Heart right ventricle (tissue), 16 donors: Measurements from ENCODE around the gene NCLN. TPM values are rescaled to one million over a fixed set of nuclear protein-coding genes. Genes with fewer than 3 reads are reported as not detected.

Experiments
- ATAC-seq, 8 donors: fragments of 200-7000 bp; cut with Tn5 transposase; one replicate each; pipeline ENCODE4 v1.9.1; 2020; ENCODE audit warnings: mild to moderate bottlenecking in 8 of 8, moderate library complexity in 8 of 8, moderate number of reproducible peaks in 1 of 8
- DNase-seq, 2 donors: peaks; one replicate each; pipeline ENCODE4 v3.0.0-alpha.2; 2020
- H3K27ac ChIP-seq, 10 donors: fragments of 200-600 bp; sonication (generic) in 2 of 10; one replicate each; pipeline versions ENCODE4 v1.5.0 to v1.8.0; 2020 to 2022; ENCODE audit warnings: mild to moderate bottlenecking in 3 of 10
- H3K27me3 ChIP-seq, 7 donors: fragments of 200-600 bp; one replicate each; pipeline ENCODE4 v1.8.0; 2021 to 2022; ENCODE audit warnings: mild to moderate bottlenecking in 2 of 7
- H3K36me3 ChIP-seq, 9 donors: fragments of 200-600 bp; sonication (generic) in 1 of 9; one replicate each; pipeline versions ENCODE4 v1.5.0 to v1.8.0; 2020 to 2022; ENCODE audit warnings: mild to moderate bottlenecking in 2 of 9
- H3K4me1 ChIP-seq, 9 donors: fragments of 200-600 bp; sonication (generic) in 1 of 9; one replicate each; pipeline versions ENCODE4 v1.5.0 to v1.8.0; 2020 to 2022; ENCODE audit warnings: mild to moderate bottlenecking in 4 of 9
- H3K4me3 ChIP-seq, 10 donors: fragments of 200-600 bp; sonication (generic) in 2 of 10; one replicate each; pipeline versions ENCODE4 v1.5.0 to v1.8.0; 2020 to 2022; ENCODE audit warnings: mild to moderate bottlenecking in 7 of 10, moderate library complexity in 2 of 10
- H3K9me3 ChIP-seq, 11 donors: fragments of 200-600 bp in 10 of 11; sonication (generic) in 2 of 11; one replicate each; pipeline versions ENCODE4 v1.5.0 to v1.8.0; 2013 to 2022; ENCODE audit warnings: mild to moderate bottlenecking in 2 of 11, control low read depth in 1 of 11, moderate library complexity in 1 of 11
- CTCF ChIP-seq, 9 donors: fragments of 200-600 bp; sonication (generic) in 2 of 9; IDR thresholded peaks; one replicate each; pipeline versions ENCODE4 v1.5.0 to v1.8.0; 2021 to 2022; ENCODE audit warnings: antibody characterized with exemption in 9 of 9, mild to moderate bottlenecking in 5 of 9, moderate library complexity in 1 of 9
- WGBS, 2 donors: extraction: QIAGEN DNeasy Blood & Tissue Kit; methylation state at CpG; one replicate each; pipeline ENCODE4 v1.1.7; 2013; ENCODE audit warnings: inconsistent platforms in 1 of 2; 5-methylcytosine and 5-hydroxymethylcytosine counted together
- intact Hi-C, 10 donors: fragments of 100-400 bp; cut with DNase I; formaldehyde crosslinking; loops; one replicate each; pipeline versions ENCODE4 v1.11.1 to v1.14.2; 2022
- polyA plus RNA-seq, 2 donors: library from polyadenylated mRNA; stranded (reverse); fragments of 200-250 nt; gene quantifications; one replicate each; pipeline ENCODE4 v1.2.3, GENCODE V29; 2013
- total RNA-seq, 10 donors: library from RNA; stranded (reverse); fragmentation: NEBNext Ultra II Directional in 3 of 10; extraction: Animal tissue kit (Norgen Biotek cat#: 25700) in 3 of 10; gene quantifications; one replicate each; pipeline versions ENCODE4 v1.2.1 to v1.2.4, GENCODE V29; 2021 to 2023
- donor health status: Arrhythmogenic right ventricular cardiomyopathy.
- donor health status: ischemic (EF 13 %, LVEDD 7.1; RV severe dilation, severe dysfunction).
- donor health status: healthy with polysubstance abuse.
- donor health status: DM: no; HTN: yes; CAD: no.
- donor health status: DM: no; HTN: no; CAD: no.
- donor health status: ischemic (EF 25% LVEDD 6.9; RV normal size, moderate dysfunction).
- donor health status: ischemic (EF 25% LVEDD 5.7; RV mildly dilated, moderate dysfunction).
- donor health status: healthy.
- donor health status: DM: yes; HTN: yes; CAD: no.
- donor health status: Ischemic cardiomyopathy.
- donor health status: ischemic (EF 35%, LVEDD 5.7; RV mildly dilated, moderate dysfunction).
- donor health status: nonischemic (EF 11% LVEDD 7.7; RV severe dilation, severe dysfunction).
- donor health status: DM: yes; HTN: yes; CAD: no.
- donor health status: PGD.
- donor health status: ischemic (EF 29% LVEDD 5.4; RV normal size, mild dysfunction).
- donor health status: nonischemic (EF 23%, LVEDD 6.1; RV moderate dilation, normal function).

The NCLN gene
- total and polyA plus RNA-seq, 12 donors: 17.1 to 43.6 (median 27.9) TPM

- H3K4me3 ChIP-seq: peak overlapping the region in 1 of 10 donors; percentile 40
- TF ChIP-seq CTCF (IDR thresholded peaks at IDR 0.05): no peak
- intact Hi-C loops: no loop called here
- peaks cover 0 to 35% (median 3%) of the 10 kb centered on the region in 9 donors for H3K4me1 ChIP-seq
- H3K27ac ChIP-seq: peak overlapping the region in 1 of 10 donors; percentile 79
- DNase-seq (no peak), ATAC-seq (peak in 5 of 8 donors; percentile 15 to 44 (median 19))
- peaks cover 0 to 3% (median 0%) of the 10 kb centered on the region in 9 donors for H3K36me3 ChIP-seq
- H3K27me3 ChIP-seq: no peaks in the 10 kb centered on the region
- WGBS, 2 donors: 79 to 83% methylated on average over 11 of the region's 11 CpGs
- H3K9me3 ChIP-seq: no peaks in the 10 kb centered on the region
Observed at GRCh38 chr19:3176715-3177501, 8.8 kb upstream of the NCLN start.

- TF ChIP-seq CTCF (IDR thresholded peaks at IDR 0.05): no peak
- H3K4me1 ChIP-seq: peaks cover 0 to 40% (median 3%) of the 10 kb centered on the region in 9 donors
Observed at GRCh38 chr19:3178377-3178972, 7.3 kb upstream of the NCLN start, which contains the start of gene S1PR4. S1PR4 (plus strand) TSS chr19:3178769; CDS start chr19:3178793, 24 bp downstream.

GRCh38 chr19:3178973-3179738, 6.6 kb upstream of the NCLN start:
- Histone ChIP-seq H3K27ac (peak overlapping the region in 7 of 10 donors; percentile 5 to 98 (median 39)), H3K27me3 (no peaks in the 10 kb centered on the region), H3K36me3 (peaks cover 0 to 3% (median 0%) of the 10 kb centered on the region in 9 donors), H3K4me1 (peaks cover 0 to 41% (median 3%) of the 10 kb centered on the region in 9 donors), H3K9me3 (no peaks in the 10 kb centered on the region), H3K4me3 (peak overlapping the region in 6 of 10 donors; percentile 0 to 66 (median 24))
- intact Hi-C loops: no loop called here
- no peak for TF ChIP-seq CTCF (IDR thresholded peaks at IDR 0.05)
- 88 to 89% methylated on average over 52 of the region's 52 CpGs for WGBS, 2 donors
- ATAC-seq (peak in 3 of 8 donors; percentile 7 to 18 (median 9)), DNase-seq (no peak)

More at GRCh38 chr19:3178377-3178972, 7.3 kb upstream of the NCLN start, which contains the start of gene S1PR4:
- Histone ChIP-seq H3K27ac (peak within 1 kb of the TSS in 7 of 10 donors; percentile 5 to 98 (median 39)), H3K27me3 (no peaks in the 10 kb centered on the region), H3K9me3 (no peaks in the 10 kb centered on the region), H3K4me3 (peak within 1 kb of the TSS in 6 of 10 donors; percentile 0 to 66 (median 24)), H3K36me3 (peaks cover 0 to 3% (median 0%) of the 10 kb centered on the region in 9 donors)
- peak in 7 of 8 donors; percentile 30 to 67 (median 37) for ATAC-seq
- DNase-seq: no peak
- WGBS, 2 donors: 62 to 67% methylated on average over 42 of the region's 42 CpGs
- intact Hi-C loops: no loop called here
